Medulla oblongata (tissue), 1 donor: Measurements from ENCODE around the gene SERPINB5.

ENCODE experiments used
- DNase-seq: peaks from one replicate; pipeline ENCODE4 v3.0.0-alpha.2; 2015; ENCODE audit errors: extremely low spot score

The SERPINB5 gene

DNA sequence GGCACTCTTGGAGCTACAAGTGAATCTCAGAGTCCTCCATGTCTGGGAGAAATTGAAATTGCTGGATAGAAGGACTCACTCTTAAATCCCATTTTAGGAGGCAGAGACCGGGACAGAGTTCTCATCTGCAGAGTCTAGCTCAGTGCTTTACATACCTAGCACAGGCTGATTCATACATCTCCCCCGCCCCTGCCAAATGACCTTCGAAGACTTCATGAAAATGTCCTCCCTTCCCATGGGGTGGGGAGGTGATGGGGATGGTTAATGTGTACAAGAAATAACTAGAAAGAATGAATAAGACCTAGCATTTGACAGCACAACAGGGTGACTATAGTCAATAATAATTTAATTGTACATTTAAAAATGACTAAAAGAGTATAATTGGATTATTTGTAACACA, 8.2 kb upstream of the SERPINB5 start:
- DNase-seq = no peak

DNA sequence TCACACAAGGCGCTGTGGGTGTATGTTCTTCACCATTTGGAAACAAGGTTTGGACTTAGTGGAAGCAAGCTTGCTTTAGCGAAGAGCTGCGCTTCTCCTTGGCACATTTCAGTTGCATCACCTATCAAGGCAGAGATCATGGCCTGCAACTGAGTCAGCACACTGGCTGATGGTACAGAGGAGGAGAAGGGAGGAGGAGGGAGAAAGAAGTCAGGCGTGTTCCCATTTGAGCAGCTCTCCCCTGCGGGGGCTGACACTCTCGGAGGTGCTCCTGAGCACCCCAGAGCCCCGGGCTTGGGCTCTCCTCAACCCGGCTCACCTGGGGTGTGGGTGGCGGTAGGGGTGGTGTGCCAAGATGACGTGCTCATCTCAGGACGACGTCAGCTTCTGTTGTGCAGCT, 6.0 kb upstream of the SERPINB5 start:
- no peak for DNase-seq

DNA sequence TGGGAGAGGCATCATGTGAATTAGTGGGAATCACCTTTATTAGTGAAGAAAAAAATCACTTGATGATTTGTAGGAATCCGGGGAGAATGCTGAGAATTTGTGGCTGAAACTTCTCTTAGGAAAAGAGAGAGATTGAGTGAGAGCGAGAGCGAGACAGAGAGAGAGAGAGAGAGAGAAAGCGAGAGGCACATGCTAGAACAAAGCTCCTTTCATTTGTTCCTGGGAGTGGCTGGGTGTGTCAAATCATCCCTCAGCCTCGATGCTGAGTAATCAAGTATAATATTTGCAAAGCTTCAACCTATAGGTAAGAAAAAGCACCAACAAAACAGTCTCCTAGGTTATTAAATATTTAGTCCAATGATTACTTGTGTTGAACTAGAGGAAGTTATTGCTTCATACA, 4.4 kb upstream of the SERPINB5 start:
- no peak for DNase-seq

- DNase-seq = no peak
These were observed 442 bp downstream of the SERPINB5 start for GRCh38 chr18:63477200-63477599.

- no peak for DNase-seq
These were observed 1.2 kb downstream of the SERPINB5 start for GRCh38 chr18:63477968-63478367.

DNA sequence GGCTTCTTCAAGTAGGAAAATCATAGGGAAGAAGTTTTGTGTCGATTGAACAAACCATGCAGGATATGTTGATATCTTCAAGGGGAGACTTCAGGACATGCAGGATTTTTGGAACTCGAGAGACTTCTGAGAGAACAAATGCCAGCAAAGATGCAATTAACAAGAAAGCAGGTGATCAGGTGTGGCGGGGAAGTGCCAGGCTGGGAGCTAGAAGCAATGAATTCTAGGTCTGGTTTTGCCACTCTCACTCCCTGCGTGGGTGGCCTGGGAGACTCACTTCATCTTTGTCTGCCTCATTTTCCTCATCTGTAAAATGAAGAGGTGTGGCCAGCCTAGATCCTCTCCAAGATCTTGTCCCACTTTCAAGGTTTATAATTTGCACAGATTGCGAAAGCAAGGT, 3.1 kb downstream of the SERPINB5 start:
- DNase-seq = no peak

DNA sequence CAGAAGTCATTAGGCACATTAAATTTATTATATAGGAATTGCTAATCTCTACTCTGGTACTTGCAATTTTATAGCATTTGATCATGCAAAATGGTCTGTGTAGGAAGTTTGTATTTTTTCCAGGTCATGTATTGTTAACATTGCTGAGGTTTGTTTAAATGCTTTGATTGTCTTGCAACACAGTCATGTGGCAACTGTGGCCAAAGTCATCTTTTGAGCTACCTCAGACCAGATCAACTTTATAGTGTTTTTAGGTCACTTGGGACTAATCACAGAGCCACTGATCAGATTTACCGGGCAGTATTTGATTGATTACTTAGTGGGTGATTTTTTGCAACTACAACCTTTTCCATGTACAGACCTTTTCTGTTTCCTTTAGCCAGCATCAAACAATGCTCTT, 3.7 kb downstream of the SERPINB5 start:
- no peak for DNase-seq

DNA sequence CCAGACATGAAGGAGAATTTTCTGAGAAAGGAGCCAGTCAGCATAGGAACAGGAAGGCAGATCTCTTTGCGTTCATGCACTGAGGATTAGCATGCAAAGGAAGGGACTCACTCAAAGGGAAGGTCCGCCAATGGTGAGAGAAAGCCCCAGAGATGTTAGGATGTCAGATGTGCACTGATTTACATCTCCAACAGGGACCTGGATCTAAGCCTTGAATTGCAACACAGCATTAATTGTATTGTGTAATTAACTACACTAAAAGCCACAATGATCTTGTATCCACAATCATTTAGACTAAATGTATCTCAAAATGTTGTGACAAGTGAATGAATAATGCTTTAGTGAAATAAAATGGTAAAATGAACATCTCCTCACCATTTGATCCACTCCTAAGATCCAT, 4.2 kb downstream of the SERPINB5 start:
- no peak for DNase-seq

DNA sequence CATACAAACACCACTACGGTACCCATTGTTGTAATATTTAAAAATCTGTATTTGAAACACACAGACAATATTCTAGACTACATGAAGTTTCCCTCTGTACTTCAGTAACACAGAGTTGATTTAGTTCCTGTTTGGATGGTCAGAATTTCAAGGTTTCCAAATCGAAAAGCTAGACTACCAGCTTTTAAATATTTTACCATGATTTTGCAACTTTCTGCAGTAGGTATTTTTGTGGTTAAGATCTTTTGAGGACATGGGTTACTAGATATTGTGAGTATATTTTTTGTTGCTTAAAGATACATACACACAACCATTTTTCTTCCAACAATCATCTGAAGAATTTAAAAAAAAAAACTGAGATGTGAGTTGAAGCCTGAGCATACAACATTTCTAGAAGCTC, 10.9 kb downstream of the SERPINB5 start:
- DNase-seq = no peak

- DNase-seq = no peak
These were observed 11.4 kb downstream of the SERPINB5 start for GRCh38 chr18:63488160-63488559.

GRCh38 chr18:63492851-63493250, 16.1 kb downstream of the SERPINB5 start:
- no peak for DNase-seq

DNA sequence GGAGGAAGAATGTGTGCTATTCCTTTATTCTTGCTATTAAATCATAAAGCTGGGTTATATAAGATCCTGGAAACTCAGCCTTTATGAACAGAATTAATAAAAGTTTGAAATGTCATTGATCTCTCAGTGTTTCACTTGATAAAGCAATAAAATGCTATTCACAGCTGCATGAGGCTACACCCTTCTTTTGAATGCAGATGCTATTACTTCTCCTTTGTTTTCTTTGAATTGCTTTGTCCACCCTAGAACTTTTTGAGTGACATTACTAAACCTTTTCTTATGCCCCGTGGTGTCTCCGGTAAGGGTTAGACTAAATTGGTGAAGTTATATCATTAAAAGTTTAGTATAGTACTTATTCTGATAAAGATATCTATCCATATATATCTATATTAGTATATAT, 18.9 kb downstream of the SERPINB5 start:
- DNase-seq = no peak

DNA sequence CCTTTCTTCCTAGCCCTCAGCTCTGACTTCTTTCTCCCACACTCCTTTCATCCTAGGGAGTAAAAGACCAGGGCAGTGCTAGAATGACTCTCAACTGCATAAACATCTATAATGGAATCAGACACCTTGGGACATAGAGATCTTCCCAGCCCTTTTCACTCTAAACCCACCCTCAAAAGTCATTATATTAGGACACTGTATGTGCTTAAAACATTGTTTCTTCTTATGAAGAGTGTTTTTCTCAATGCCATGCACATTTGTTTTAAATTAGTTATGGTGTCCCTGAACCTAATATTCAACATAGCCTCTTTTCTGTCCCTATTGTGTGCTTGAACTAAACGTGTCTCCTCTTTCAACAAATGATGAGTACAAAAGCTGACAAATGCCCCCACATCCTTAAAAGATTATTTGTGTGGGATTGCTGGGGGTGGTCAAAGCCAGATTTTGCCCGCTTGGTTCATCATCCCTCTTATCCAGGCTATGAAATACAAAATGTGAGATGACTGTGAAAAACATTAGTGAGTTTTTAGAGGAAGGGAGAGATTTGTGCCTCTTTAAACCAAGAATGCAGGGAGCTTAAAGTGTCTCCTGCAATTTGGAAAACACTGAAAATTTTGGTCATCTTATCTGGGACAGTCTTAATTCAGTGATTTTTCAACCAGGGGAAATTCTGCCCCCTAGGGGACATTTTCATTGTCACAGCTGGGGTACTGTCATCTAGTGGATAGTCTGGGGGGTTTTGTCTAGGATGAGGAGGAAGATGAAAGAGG, 29.0 kb downstream of the SERPINB5 start:
- no peak for DNase-seq

GRCh38 chr18:63506336-63506646, 29.5 kb downstream of the SERPINB5 start:
- DNase-seq = no peak

DNA sequence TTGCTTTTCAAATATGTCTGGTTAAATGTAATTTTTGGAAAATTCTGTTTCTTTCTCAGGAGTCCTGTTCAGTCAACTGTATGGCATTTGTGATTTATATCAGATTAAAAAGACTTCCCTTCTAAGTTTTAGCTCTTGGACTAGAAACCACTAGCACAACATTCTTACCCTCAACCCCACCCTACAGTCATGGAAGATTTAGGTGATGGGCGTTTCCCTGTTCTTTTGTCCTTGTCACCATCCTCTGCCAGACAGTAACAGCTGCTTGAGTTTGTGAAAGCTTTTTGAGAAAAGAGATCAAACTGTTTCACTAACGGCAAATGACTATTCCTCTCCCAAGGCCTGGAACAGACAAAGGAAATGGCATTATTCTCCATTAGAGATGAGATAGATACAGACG, 31.8 kb downstream of the SERPINB5 start:
- no peak for DNase-seq

DNA sequence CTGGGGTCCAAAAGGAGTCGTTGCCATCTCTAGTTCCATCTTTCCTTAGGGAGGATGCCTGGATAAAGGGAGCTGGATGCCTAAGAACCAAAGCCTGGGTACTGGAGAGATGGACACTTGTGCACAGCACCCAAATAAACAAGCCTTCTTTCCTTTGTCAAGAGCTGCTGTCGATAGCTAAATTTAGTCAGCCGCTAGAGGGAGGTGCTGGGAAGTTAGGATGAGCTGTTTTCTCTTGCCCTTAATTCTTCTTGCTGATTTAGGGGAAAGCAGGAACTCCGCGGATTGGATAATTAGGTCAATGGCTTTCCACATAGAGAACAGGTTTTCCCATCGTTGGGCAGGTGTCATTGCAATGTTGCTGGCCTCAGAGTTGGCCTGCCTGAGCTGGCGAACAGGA, 34.5 kb downstream of the SERPINB5 start:
- peak; percentile 43 for DNase-seq

- DNase-seq = no peak
These were observed 37.6 kb downstream of the SERPINB5 start for GRCh38 chr18:63514326-63514725.

DNA sequence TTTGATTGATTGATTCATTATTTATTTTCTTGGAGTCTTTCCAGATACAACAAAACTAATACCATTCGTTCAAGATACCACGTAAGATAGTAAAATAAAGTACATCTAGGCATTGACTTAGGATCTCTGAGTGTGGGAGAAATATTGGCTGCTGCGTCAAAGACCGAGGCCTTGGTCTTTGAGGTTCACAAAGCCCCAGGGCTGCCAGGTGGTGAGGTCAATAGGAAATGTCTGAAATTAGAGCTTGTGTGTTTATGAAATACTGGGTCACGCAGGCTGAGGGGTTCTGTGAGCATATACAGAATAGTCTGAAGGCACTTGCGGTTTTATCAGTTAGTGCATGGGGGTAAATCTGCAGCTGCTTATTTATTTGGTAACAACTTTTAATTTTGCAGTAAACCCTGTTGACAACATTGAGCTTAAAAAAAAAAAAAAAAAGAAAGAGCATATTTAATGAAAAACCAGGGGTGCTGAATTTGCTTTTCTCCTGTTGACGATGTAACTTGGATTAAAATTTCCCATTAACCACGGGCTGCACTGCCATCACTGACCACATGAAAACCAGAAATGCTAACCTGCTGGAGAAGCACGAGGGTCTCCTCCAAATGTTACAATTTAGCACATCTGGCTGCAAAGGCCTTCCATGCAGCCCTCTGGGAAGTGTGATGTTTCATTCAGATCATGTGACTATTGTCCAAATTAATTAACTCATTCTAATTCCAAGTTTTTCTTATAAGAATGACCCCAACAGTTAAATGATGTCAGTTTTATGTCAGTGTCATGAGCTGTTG, 38.3 kb downstream of the SERPINB5 start:
- no peak for DNase-seq

- DNase-seq = no peak
These were observed 39.0 kb downstream of the SERPINB5 start for GRCh38 chr18:63515801-63516200.

DNA sequence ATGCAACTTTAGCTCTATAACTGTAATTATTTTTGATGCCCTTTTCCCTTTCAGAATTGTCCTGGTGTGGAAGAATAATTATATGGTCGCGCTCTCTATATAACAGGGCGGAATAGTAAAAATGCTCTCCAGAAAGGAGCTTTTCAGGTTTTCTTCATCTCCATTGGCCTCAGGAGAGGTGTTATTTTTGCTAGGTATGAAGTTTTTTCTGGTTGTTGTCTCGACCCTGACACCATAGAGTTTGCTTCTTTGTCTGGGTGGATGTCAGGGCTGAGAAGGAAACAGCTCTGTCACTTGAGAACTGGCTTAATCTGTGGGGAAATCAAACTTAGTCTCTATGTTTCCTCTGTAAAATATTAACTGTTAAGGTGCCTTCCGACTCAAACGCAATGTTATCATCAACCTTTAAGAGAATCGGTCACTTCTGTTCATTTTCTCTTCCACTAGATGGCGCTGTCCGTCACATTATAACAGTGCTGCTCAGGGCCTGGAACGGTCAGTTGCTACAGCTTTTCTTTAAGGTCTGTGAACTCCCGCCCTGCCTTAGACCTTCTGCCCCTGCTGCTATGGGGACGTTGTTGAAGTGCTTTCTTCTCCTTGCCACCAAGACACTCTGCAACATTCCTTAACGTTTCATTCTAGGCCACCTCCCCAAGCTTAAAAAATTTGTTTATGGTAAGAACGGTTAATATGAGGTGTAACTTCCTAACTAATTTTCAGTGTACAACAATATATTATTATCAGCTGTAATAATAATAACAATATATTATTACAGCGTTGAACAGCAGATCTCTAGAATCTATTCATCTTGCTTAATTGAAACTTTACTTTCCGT, 41.6 kb downstream of the SERPINB5 start:
- peak; percentile 91 for DNase-seq

DNA sequence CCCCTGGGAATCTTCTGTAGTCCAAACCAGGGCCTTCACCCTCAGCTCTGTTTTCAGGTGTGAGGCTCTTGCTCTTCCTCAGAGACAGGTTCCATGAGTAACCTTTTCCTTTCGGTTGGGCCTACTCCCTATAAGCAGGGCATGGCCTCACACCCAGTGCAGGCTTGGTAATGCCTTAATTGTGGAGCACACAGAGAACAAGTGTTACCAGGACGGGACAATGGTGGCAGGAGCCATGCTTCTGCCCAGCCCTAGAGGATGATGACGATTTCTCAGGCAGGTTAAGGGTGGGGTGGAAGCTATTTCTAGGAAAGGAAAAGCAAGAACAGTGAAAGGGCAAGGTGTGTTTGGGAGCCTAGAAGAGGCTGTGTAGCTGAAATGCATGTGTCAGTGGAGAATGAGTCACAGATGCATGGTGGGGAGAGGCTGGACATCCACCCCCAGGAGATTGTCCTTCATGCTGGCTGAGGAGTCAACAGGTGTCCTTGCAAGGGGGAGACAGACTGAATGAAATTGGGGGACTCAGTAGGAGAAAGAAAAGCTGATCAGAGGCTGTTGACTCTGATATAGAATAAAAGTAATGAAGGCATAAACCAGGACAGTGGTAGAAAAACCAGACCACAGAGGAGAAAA, 43.4 kb downstream of the SERPINB5 start:
- DNase-seq = no peak

DNA sequence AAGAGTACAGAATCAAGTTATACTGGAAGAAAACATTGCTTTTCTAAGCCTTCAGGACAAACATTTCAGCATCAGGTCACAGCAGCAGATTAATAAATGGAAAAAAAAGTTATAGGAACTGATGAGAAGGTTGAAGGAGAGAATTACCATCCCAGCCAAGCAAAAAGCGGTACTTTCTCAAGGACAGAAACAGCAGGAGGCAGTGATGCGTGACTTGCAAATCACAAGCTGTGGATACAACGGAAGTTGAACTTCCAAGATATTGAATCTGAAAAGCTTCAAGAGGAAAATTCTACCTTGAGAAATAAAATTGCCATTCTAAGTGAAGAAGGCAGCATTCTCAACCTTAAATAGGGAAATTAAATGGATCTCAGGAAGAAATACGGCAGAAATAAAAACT, 46.9 kb downstream of the SERPINB5 start:
- no peak for DNase-seq
